Measurements from ENCODE around the gene NUP205.

The NUP205 gene

GRCh38 chr7:135552148-135552547, 5.6 kb upstream of the NUP205 start:
- no peak for DNase-seq

- DNase-seq: no peak
Observed at GRCh38 chr7:135553346-135553745, 4.4 kb upstream of the NUP205 start.

GRCh38 chr7:135558337-135558767, 635 bp downstream of the NUP205 start:
- DNase-seq: peak; percentile 71

GRCh38 chr7:135558881-135559280, 1.2 kb downstream of the NUP205 start:
- DNase-seq: no peak

- DNase-seq: no peak
Observed at GRCh38 chr7:135560631-135561030, 2.9 kb downstream of the NUP205 start.

GRCh38 chr7:135562720-135563119, 5.0 kb downstream of the NUP205 start:
- DNase-seq: no peak

GRCh38 chr7:135571834-135572233, 14.1 kb downstream of the NUP205 start:
- no peak for DNase-seq

GRCh38 chr7:135573541-135573940, 15.8 kb downstream of the NUP205 start:
- no peak for DNase-seq

- no peak for DNase-seq
Observed at GRCh38 chr7:135575296-135575695, 17.6 kb downstream of the NUP205 start.

- DNase-seq: no peak
Observed at GRCh38 chr7:135578569-135578968, 20.9 kb downstream of the NUP205 start.

- DNase-seq: no peak
Observed at GRCh38 chr7:135584362-135585353, 26.9 kb downstream of the NUP205 start.

GRCh38 chr7:135597181-135597925, 39.6 kb downstream of the NUP205 start:
- no peak for DNase-seq

- DNase-seq: no peak
Observed at GRCh38 chr7:135597926-135598305, 40.2 kb downstream of the NUP205 start.

GRCh38 chr7:135599471-135599870, 41.8 kb downstream of the NUP205 start:
- DNase-seq: no peak

- no peak for DNase-seq
Observed at GRCh38 chr7:135600226-135600625, 42.5 kb downstream of the NUP205 start.

GRCh38 chr7:135601182-135601581, 43.5 kb downstream of the NUP205 start:
- DNase-seq: no peak

GRCh38 chr7:135602304-135602703, 44.6 kb downstream of the NUP205 start:
- DNase-seq: no peak

- no peak for DNase-seq
Observed at GRCh38 chr7:135616136-135616535, 58.4 kb downstream of the NUP205 start.

- DNase-seq: no peak
Observed at GRCh38 chr7:135617781-135618180, 60.1 kb downstream of the NUP205 start.

- no peak for DNase-seq
Observed at GRCh38 chr7:135618510-135618909, 60.8 kb downstream of the NUP205 start.

GRCh38 chr7:135620447-135620846, 62.7 kb downstream of the NUP205 start:
- DNase-seq: no peak

GRCh38 chr7:135620980-135621850, 63.5 kb downstream of the NUP205 start:
- peak; percentile 83 for DNase-seq

Data from NCI-H1694 (cell line).